Measurements from ENCODE around the gene TTLL11.

GRCh38 chr9:121852651-121853616 lies 240.2 kb downstream of the TTLL11 start:
- no peak for TF ChIP-seq CEBPB (IDR thresholded peaks at IDR 0.05)
- no peak for TF ChIP-seq YY1 (IDR thresholded peaks at IDR 0.05; ENCODE audit: low read depth)
- TF ChIP-seq MAX (IDR thresholded peaks at IDR 0.05): no peak
- no peak for TF ChIP-seq TCF12 (IDR thresholded peaks at IDR 0.05; ENCODE audit: low read depth)
- no peak for TF ChIP-seq REST (IDR thresholded peaks at IDR 0.05; ENCODE audit: low read depth)

All from Ishikawa (cell line).